ENCODE results near the gene MGAT3.

The MGAT3 gene

GRCh38 chr22:39463277-39463676 is 6.5 kb downstream of the MGAT3 start:
- no peak overlapping the region for H3K4me3 ChIP-seq (ENCODE audit: low read length)
- no peak for DNase-seq (ENCODE audit: low read depth)
- TF ChIP-seq, protein P1, sequence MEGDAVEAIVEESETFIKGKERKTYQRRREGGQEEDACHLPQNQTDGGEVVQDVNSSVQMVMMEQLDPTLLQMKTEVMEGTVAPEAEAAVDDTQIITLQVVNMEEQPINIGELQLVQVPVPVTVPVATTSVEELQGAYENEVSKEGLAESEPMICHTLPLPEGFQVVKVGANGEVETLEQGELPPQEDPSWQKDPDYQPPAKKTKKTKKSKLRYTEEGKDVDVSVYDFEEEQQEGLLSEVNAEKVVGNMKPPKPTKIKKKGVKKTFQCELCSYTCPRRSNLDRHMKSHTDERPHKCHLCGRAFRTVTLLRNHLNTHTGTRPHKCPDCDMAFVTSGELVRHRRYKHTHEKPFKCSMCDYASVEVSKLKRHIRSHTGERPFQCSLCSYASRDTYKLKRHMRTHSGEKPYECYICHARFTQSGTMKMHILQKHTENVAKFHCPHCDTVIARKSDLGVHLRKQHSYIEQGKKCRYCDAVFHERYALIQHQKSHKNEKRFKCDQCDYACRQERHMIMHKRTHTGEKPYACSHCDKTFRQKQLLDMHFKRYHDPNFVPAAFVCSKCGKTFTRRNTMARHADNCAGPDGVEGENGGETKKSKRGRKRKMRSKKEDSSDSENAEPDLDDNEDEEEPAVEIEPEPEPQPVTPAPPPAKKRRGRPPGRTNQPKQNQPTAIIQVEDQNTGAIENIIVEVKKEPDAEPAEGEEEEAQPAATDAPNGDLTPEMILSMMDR (IDR thresholded peaks at IDR 0.05; ENCODE audit: insufficient read depth, low read depth, low read length, missing control alignments): no peak

DNA sequence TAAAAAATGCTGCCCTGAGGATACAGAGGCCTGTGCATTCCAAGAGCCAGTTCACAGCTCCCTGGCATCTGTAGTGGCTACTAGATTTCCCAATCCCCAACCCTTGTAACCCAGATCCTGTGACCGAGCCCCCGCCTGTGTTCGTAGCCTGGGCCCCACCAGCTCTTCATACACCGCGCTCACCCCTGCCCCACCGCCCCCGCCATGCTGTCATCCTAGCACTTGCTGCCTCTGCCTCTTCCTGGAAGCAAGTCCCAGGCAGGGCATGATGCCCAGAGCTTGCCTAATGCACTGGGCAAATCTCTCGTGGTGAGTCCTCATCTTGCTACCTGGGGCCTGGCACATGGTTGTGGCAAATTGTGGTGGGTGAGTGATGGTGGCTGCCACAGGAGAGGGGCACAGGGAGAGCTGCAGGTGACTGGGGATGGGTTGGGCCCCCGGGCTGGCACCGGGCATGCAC is 7.1 kb downstream of the MGAT3 start:
- H3K4me3 ChIP-seq (ENCODE audit: low read length): no peak overlapping the region
- peak; percentile 14 for DNase-seq (ENCODE audit: low read depth)
- TF ChIP-seq, protein P1 (IDR thresholded peaks at IDR 0.05; ENCODE audit: insufficient read depth, low read depth, low read length, missing control alignments): no peak

DNA sequence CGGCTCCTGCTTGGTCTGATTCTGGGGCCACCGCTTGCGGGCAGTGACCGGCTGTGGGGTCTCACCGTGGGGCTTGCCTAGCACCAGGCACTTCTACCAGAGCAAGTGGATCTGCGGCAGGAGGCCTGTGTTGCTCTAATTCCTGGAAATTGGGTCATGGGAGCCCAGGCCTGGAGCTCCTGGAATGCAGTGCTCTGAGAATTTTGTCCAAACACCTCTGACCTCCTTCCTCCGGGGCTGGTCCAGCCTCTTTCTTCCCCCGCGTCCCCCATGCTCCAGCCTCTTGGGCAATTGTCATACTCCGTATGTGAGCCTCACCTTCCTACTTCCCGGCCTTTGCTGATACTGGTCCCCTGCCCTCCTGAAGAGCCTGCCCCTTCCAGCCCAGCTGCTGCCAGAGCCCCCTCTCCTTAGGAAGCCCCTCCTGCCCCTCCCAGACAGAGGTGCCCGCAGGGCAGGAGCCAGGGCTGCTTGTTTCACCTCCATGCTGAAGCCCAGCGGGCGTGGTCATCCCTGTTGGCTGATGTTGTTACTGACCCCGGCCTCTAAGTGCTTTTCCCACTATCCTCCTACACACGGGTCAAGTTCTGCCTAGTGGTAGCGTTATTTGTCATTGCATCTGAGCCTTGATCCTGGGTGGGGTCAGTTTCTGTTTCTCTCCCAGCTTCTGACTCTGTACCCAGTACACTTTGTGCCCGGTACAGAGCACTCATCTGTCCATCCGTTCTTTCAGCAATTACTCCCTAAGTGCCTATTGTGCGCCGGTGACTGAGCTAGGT is 9.6 kb downstream of the MGAT3 start:
- TF ChIP-seq, protein P1 (IDR thresholded peaks at IDR 0.05; ENCODE audit: insufficient read depth, low read depth, low read length, missing control alignments): no peak
- DNase-seq (ENCODE audit: low read depth): no peak
- H3K4me3 ChIP-seq (ENCODE audit: low read length): no peak overlapping the region

DNA sequence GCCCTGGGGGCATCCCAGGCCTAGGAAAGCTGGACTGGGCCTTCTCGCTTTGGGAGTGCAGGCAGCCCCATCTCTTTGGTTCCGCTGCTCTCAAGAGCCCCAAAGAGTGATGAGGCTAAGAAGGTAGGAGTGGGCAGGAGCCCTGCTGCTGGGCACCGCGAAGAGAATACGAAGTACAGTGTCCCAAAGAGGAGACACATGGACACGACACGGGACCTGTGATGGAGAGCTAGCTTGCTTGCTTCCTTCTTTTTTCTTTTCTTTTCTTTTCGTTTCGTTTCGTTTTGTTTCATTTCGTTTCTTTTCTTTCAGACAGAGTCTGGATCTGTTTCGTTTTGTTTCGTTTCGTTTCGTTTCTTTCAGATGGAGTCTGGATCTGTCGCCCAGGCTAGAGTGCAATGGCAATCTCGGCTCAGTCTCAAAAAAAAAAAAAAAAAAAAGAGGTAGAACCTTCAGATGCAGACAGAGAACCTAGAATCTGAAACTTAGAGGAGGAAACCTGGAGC is 10.6 kb downstream of the MGAT3 start:
- H3K4me3 ChIP-seq (ENCODE audit: low read length): no peak overlapping the region
- no peak for DNase-seq (ENCODE audit: low read depth)
- TF ChIP-seq, protein P1 (IDR thresholded peaks at IDR 0.05; ENCODE audit: insufficient read depth, low read depth, low read length, missing control alignments): no peak

GRCh38 chr22:39468487-39469325 is 11.9 kb downstream of the MGAT3 start:
- no peak for DNase-seq (ENCODE audit: low read depth)
- no peak overlapping the region for H3K4me3 ChIP-seq (ENCODE audit: low read length)
- TF ChIP-seq, protein P1 (IDR thresholded peaks at IDR 0.05; ENCODE audit: insufficient read depth, low read depth, low read length, missing control alignments): no peak

- TF ChIP-seq, protein P1 (IDR thresholded peaks at IDR 0.05; ENCODE audit: insufficient read depth, low read depth, low read length, missing control alignments): no peak
- DNase-seq (ENCODE audit: low read depth): no peak
- H3K4me3 ChIP-seq (ENCODE audit: low read length): no peak overlapping the region
Measured at GRCh38 chr22:39469326-39469680, 12.5 kb downstream of the MGAT3 start.
